Measurements from ENCODE around the gene POLE. TPM values are rescaled to one million over a fixed set of nuclear protein-coding genes. Genes with fewer than 3 reads are reported as not detected.
A peak's percentile ranks its signal among the peaks of the same experiment; 100 is the strongest.

The POLE gene
- total RNA-seq, 1 experiment from 2014 or later: 144 TPM

DNA sequence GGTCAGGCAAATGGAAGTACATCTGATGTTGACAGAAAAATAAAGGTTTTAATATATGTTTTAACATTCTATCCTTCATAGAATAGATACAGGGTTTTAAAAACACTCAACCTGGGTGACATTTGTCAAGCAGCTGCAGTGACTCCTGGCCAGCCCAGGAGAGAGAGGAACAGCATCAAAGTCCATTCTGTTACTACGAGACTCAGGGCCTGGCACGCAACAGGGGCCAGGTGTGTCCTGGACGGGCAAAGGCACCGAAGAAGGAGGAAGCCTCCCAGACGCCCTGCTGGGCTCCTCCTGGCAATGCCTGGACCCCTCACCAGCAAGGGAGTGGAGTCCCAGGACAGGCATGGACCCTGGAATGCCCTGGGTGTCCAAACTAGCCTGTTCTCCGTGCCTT, 98.8 kb downstream of the POLE start (continued):
- TF ChIP-seq ATF6 (CRISPR knock-in tag; IDR thresholded peaks at IDR 0.05): no peak
- TF ChIP-seq, protein P1, sequence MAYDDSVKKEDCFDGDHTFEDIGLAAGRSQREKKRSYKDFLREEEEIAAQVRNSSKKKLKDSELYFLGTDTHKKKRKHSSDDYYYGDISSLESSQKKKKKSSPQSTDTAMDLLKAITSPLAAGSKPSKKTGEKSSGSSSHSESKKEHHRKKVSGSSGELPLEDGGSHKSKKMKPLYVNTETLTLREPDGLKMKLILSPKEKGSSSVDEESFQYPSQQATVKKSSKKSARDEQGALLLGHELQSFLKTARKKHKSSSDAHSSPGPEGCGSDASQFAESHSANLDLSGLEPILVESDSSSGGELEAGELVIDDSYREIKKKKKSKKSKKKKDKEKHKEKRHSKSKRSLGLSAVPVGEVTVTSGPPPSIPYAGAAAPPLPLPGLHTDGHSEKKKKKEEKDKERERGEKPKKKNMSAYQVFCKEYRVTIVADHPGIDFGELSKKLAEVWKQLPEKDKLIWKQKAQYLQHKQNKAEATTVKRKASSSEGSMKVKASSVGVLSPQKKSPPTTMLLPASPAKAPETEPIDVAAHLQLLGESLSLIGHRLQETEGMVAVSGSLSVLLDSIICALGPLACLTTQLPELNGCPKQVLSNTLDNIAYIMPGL (CRISPR knock-in tag; IDR thresholded peaks at IDR 0.05): no peak

- no peaks in the 10 kb centered on the region for H3K36me3 Mint-ChIP-seq
Observed at GRCh38 chr12:132587781-132588180, 99.4 kb downstream of the POLE start.

GRCh38 chr12:132586929-132587328, 100.2 kb downstream of the POLE start:
- TF ChIP-seq SOX15 (CRISPR knock-in tag; IDR thresholded peaks at IDR 0.05) (no peak), ZNF423 (CRISPR knock-in tag; IDR thresholded peaks at IDR 0.05) (no peak), NFYB (CRISPR knock-in tag; conservative IDR thresholded peaks at IDR 0.05; ENCODE audit: low read depth) (no peak), HMGA2 (CRISPR knock-in tag; IDR thresholded peaks at IDR 0.05) (no peak), NFE2L1 (CRISPR knock-in tag; IDR thresholded peaks at IDR 0.05) (no peak), SMAD3 (CRISPR knock-in tag; IDR thresholded peaks at IDR 0.05; ENCODE audit: borderline replicate concordance) (no peak)
- H3K27me3 Mint-ChIP-seq (ENCODE audit: low read depth): peaks cover 89% of the 10 kb centered on the region
- POLR2A ChIA-PET: no interaction called here

More at GRCh38 chr12:132587781-132588180, 99.4 kb downstream of the POLE start:
- Mint-ChIP-seq H3K4me1 (peaks cover 5% of the 10 kb centered on the region), H3K27ac (no peak overlapping the region), H3K4me3 (no peak overlapping the region), H3K27me3 (ENCODE audit: low read depth) (peaks cover 91% of the 10 kb centered on the region), H3K9me3 (no peaks in the 10 kb centered on the region)
- DNase-seq (ENCODE audit: low spot score) (no peak), ATAC-seq (no peak)
- POLR2A ChIA-PET: interaction anchor here (0.5 kb wide), 1 partner anchor 20 kb away, joined by 3 read pairs; no protein-coding TSS in a partner anchor
- TF ChIP-seq ZNF263 (CRISPR knock-in tag; IDR thresholded peaks at IDR 0.05; ENCODE audit: low read depth) (peak; percentile 97), ZNF532 (CRISPR knock-in tag; IDR thresholded peaks at IDR 0.05; ENCODE audit: borderline replicate concordance) (no peak)
- CTCF ChIA-PET: interaction anchor here (1.1 to 2.5 kb wide), 2 partner anchors 27 to 174 kb away, joined by 3 to 8 read pairs; no protein-coding TSS in a partner anchor

DNA sequence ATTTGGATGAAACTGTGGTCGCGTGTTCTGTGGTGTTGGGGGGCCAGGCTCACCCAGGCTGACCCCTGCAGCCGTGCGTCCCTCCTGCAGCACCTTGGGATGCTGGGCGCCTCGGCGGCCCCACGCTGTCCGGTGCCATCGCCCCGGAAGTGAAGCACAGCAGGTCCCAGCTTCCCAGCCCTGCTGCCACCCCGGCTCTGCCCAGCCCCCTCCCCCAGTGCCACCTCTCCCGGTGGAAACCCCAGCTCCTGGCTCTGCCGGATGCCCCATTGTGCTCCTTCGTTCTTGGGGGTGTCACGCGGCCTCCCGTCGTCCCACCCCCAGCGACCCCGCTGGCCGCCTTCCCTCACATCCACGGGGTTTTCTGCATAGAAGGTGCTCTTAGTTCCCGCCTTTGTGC, 102.0 kb downstream of the POLE start:
- peaks cover 5% of the 10 kb centered on the region for H3K4me1 Mint-ChIP-seq
- ChIA-PET CTCF (interaction anchor here (0.6 to 2.5 kb wide), 4 partner anchors 24 to 66 kb away, joined by 3 to 8 read pairs (median 3); no protein-coding TSS in a partner anchor), POLR2A (no interaction called here)
- H3K36me3 Mint-ChIP-seq: 0 out of 2 replicates have a peak, but pooled peaks cover 2% of the 10 kb centered on the region
- ATAC-seq (no peak), DNase-seq (ENCODE audit: low spot score) (no peak)
- H3K27me3 Mint-ChIP-seq (ENCODE audit: low read depth): peaks cover 78% of the 10 kb centered on the region
- no peak overlapping the region for H3K4me3 Mint-ChIP-seq
- H3K27ac Mint-ChIP-seq: no peak overlapping the region
- H3K9me3 Mint-ChIP-seq: no peaks in the 10 kb centered on the region
- TF ChIP-seq ZBTB43 (CRISPR knock-in tag; IDR thresholded peaks at IDR 0.05) (no peak), ZNF281 (CRISPR knock-in tag; IDR thresholded peaks at IDR 0.05) (no peak)
- TF ChIP-seq, protein P1 (CRISPR knock-in tag; IDR thresholded peaks at IDR 0.05): no peak

More at GRCh38 chr12:132586929-132587328, 100.2 kb downstream of the POLE start:
- ATAC-seq (no peak), DNase-seq (ENCODE audit: low spot score) (no peak)
- H3K4me1 Mint-ChIP-seq: peaks cover 5% of the 10 kb centered on the region
- no peaks in the 10 kb centered on the region for H3K9me3 Mint-ChIP-seq
- CTCF ChIA-PET: interaction anchor here (1.1 to 2.5 kb wide), 2 partner anchors 26 to 173 kb away, joined by 3 to 8 read pairs; no protein-coding TSS in a partner anchor
- H3K4me3 Mint-ChIP-seq: no peak overlapping the region
- H3K36me3 Mint-ChIP-seq: no peaks in the 10 kb centered on the region
- no peak overlapping the region for H3K27ac Mint-ChIP-seq

Measured in WTC11 (cell line).